Measurements from ENCODE around the gene LONRF2.

Gene LONRF2

DNA sequence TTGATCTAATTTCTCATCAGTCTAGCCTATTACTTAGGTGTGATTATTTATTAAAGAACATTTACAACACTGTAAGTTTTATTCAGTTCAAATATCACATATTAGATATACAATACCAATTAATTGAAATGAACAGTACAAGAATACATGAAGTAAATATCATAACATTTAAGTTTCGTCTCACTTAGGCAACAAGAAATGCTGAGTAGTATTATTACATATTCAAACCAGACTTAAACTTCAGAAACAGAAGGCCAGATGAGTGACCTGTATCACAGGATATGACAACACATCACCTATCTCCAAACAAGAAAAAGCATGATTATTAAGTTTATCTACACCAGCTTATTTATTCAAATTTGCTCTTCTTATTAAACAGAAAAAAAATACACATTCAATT is 48.9 kb downstream of the LONRF2 start:
- Histone ChIP-seq H3K9me3 (ENCODE audit: control insufficient read depth, low read length) (no peaks in the 10 kb centered on the region), H3K36me3 (ENCODE audit: control insufficient read depth, insufficient read depth, low read length, severe bottlenecking) (no peaks in the 10 kb centered on the region), H3K27me3 (replicated peaks; ENCODE audit: control insufficient read depth, insufficient read depth, low read length) (no peaks in the 10 kb centered on the region), H3K9ac (ENCODE audit: low read length) (no peak overlapping the region), H3K4me1 (ENCODE audit: control insufficient read depth, insufficient read depth, low read length) (no peaks in the 10 kb centered on the region), H3K4me3 (ENCODE audit: low read length) (no peak overlapping the region)
- no peak for DNase-seq (ENCODE audit: low read depth)

- DNase-seq (ENCODE audit: low read depth): no peak
- Histone ChIP-seq H3K9me3 (ENCODE audit: control insufficient read depth, low read length) (no peaks in the 10 kb centered on the region), H3K27me3 (replicated peaks; ENCODE audit: control insufficient read depth, insufficient read depth, low read length) (no peaks in the 10 kb centered on the region), H3K4me1 (ENCODE audit: control insufficient read depth, insufficient read depth, low read length) (no peaks in the 10 kb centered on the region), H3K36me3 (ENCODE audit: control insufficient read depth, insufficient read depth, low read length, severe bottlenecking) (no peaks in the 10 kb centered on the region), H3K9ac (ENCODE audit: low read length) (no peak overlapping the region), H3K4me3 (ENCODE audit: low read length) (no peak overlapping the region)
These were observed 49.4 kb downstream of the LONRF2 start for GRCh38 chr2:100272841-100273329.

GRCh38 chr2:100271210-100271609 is 51.1 kb downstream of the LONRF2 start:
- Histone ChIP-seq H3K9ac (ENCODE audit: low read length) (no peak overlapping the region), H3K4me1 (ENCODE audit: control insufficient read depth, insufficient read depth, low read length) (no peaks in the 10 kb centered on the region), H3K36me3 (ENCODE audit: control insufficient read depth, insufficient read depth, low read length, severe bottlenecking) (no peaks in the 10 kb centered on the region), H3K4me3 (ENCODE audit: low read length) (no peak overlapping the region), H3K9me3 (ENCODE audit: control insufficient read depth, low read length) (no peaks in the 10 kb centered on the region), H3K27me3 (replicated peaks; ENCODE audit: control insufficient read depth, insufficient read depth, low read length) (no peaks in the 10 kb centered on the region)
- no peak for DNase-seq (ENCODE audit: low read depth)

DNA sequence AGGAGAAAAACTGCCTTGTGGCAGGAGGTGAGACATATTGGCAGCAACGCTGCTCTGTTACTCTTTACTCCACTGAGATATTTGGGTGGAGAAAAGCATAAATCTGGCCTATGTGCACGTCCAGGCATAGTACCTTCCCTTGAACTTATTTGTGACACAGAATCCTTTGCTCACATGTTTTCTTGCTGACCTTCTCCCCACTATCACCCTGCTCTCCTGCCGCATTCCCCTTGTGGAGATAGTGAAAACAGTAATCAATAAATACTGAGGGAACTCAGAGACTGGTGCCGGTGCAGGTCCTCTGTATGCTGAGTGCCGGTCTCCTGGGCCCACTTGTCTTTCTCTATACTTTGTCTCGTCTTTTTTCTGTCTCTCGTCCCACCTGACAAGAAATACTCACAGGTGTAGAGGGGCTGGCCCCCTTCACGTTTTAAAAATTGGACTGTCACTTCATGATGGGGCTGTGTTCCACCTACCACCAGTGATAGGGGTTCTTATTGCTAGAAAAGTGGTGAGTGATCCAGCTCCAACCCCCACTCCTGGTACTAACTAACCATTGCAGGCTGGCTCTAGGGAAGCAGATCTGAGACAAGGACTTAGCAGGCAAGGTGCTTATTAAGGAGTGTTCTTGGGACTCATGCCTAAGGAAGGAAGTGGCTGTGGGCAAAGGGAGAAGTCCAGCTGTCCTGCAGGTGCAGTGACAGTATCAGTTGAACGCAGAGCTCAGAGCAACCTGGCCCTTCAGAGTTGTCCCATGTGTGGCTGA is 51.7 kb downstream of the LONRF2 start:
- no peaks in the 10 kb centered on the region for H3K27me3 ChIP-seq (replicated peaks; ENCODE audit: control insufficient read depth, insufficient read depth, low read length)
- H3K36me3 ChIP-seq (ENCODE audit: control insufficient read depth, insufficient read depth, low read length, severe bottlenecking): no peaks in the 10 kb centered on the region
- H3K9ac ChIP-seq (ENCODE audit: low read length): no peak overlapping the region
- H3K9me3 ChIP-seq (ENCODE audit: control insufficient read depth, low read length): no peaks in the 10 kb centered on the region
- H3K4me3 ChIP-seq (ENCODE audit: low read length): no peak overlapping the region
- H3K4me1 ChIP-seq (ENCODE audit: control insufficient read depth, insufficient read depth, low read length): no peaks in the 10 kb centered on the region
- no peak for DNase-seq (ENCODE audit: low read depth)

GRCh38 chr2:100269889-100270288 is 52.4 kb downstream of the LONRF2 start:
- no peaks in the 10 kb centered on the region for H3K36me3 ChIP-seq (ENCODE audit: control insufficient read depth, insufficient read depth, low read length, severe bottlenecking)
- H3K9me3 ChIP-seq (ENCODE audit: control insufficient read depth, low read length): no peaks in the 10 kb centered on the region
- H3K4me3 ChIP-seq (ENCODE audit: low read length): no peak overlapping the region
- no peak for DNase-seq (ENCODE audit: low read depth)
- no peaks in the 10 kb centered on the region for H3K27me3 ChIP-seq (replicated peaks; ENCODE audit: control insufficient read depth, insufficient read depth, low read length)
- H3K9ac ChIP-seq (ENCODE audit: low read length): no peak overlapping the region
- no peaks in the 10 kb centered on the region for H3K4me1 ChIP-seq (ENCODE audit: control insufficient read depth, insufficient read depth, low read length)

- Histone ChIP-seq H3K36me3 (ENCODE audit: control insufficient read depth, insufficient read depth, low read length, severe bottlenecking) (no peaks in the 10 kb centered on the region), H3K4me1 (ENCODE audit: control insufficient read depth, insufficient read depth, low read length) (no peaks in the 10 kb centered on the region), H3K9me3 (ENCODE audit: control insufficient read depth, low read length) (no peaks in the 10 kb centered on the region), H3K4me3 (ENCODE audit: low read length) (no peak overlapping the region), H3K27me3 (replicated peaks; ENCODE audit: control insufficient read depth, insufficient read depth, low read length) (peaks cover 6% of the 10 kb centered on the region), H3K9ac (ENCODE audit: low read length) (no peak overlapping the region)
- DNase-seq (ENCODE audit: low read depth): no peak
These were observed 53.3 kb downstream of the LONRF2 start for GRCh38 chr2:100268986-100269385.

DNA sequence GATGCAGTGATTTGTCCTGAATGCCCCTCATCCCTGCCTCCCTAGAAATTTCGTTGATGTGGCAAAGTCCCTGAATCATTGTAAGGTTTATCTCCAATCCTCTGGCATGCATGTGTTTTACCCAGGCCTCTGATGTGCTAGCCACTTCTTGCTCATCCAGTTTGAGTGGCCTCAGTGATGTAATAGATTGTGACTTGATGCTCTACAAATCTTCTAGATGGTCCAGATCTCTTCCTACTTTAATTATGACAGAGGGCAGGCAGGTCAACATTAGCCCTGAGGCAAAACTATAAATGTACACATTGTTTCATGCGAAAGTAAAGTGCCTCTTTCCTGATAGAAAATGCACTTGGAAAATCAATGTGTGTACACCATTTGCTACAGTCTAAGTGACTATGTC is 54.5 kb downstream of the LONRF2 start:
- H3K27me3 ChIP-seq (replicated peaks; ENCODE audit: control insufficient read depth, insufficient read depth, low read length): peaks cover 14% of the 10 kb centered on the region
- H3K4me3 ChIP-seq (ENCODE audit: low read length): no peak overlapping the region
- H3K9me3 ChIP-seq (ENCODE audit: control insufficient read depth, low read length): no peaks in the 10 kb centered on the region
- H3K9ac ChIP-seq (ENCODE audit: low read length): no peak overlapping the region
- no peaks in the 10 kb centered on the region for H3K36me3 ChIP-seq (ENCODE audit: control insufficient read depth, insufficient read depth, low read length, severe bottlenecking)
- DNase-seq (ENCODE audit: low read depth): no peak
- H3K4me1 ChIP-seq (ENCODE audit: control insufficient read depth, insufficient read depth, low read length): no peaks in the 10 kb centered on the region

GRCh38 chr2:100266126-100266525 is 56.2 kb downstream of the LONRF2 start:
- H3K4me3 ChIP-seq (ENCODE audit: low read length): no peak overlapping the region
- no peaks in the 10 kb centered on the region for H3K9me3 ChIP-seq (ENCODE audit: control insufficient read depth, low read length)
- H3K36me3 ChIP-seq (ENCODE audit: control insufficient read depth, insufficient read depth, low read length, severe bottlenecking): no peaks in the 10 kb centered on the region
- peaks cover 14% of the 10 kb centered on the region for H3K27me3 ChIP-seq (replicated peaks; ENCODE audit: control insufficient read depth, insufficient read depth, low read length)
- H3K4me1 ChIP-seq (ENCODE audit: control insufficient read depth, insufficient read depth, low read length): no peaks in the 10 kb centered on the region
- DNase-seq (ENCODE audit: low read depth): no peak
- H3K9ac ChIP-seq (ENCODE audit: low read length): no peak overlapping the region

DNA sequence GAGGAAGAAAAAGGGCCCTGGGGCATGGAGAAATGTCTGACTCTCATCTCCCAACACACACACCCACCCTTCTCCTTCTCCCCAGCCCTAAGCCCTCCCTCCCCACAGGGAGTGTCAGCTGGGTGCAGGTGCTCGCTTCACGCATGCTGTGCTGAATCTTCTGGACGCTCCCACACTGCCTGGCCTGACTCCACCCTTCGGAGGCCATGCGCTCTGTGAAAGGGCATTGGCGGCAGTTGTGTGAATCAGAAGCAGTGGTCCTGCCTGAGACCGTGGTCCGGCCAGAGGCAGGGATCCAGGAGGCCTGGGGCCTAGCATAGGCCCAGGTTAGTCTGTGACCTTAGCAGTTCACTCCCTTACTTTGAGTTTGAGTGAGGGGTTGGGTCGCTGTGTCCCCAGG is 57.1 kb downstream of the LONRF2 start:
- H3K4me3 ChIP-seq (ENCODE audit: low read length): no peak overlapping the region
- no peak overlapping the region for H3K9ac ChIP-seq (ENCODE audit: low read length)
- H3K27me3 ChIP-seq (replicated peaks; ENCODE audit: control insufficient read depth, insufficient read depth, low read length): peaks cover 14% of the 10 kb centered on the region
- no peak for DNase-seq (ENCODE audit: low read depth)
- H3K9me3 ChIP-seq (ENCODE audit: control insufficient read depth, low read length): no peaks in the 10 kb centered on the region
- no peaks in the 10 kb centered on the region for H3K36me3 ChIP-seq (ENCODE audit: control insufficient read depth, insufficient read depth, low read length, severe bottlenecking)
- no peaks in the 10 kb centered on the region for H3K4me1 ChIP-seq (ENCODE audit: control insufficient read depth, insufficient read depth, low read length)

- Histone ChIP-seq H3K36me3 (ENCODE audit: control insufficient read depth, insufficient read depth, low read length, severe bottlenecking) (no peaks in the 10 kb centered on the region), H3K27me3 (replicated peaks; ENCODE audit: control insufficient read depth, insufficient read depth, low read length) (peaks cover 14% of the 10 kb centered on the region), H3K4me3 (ENCODE audit: low read length) (no peak overlapping the region), H3K9me3 (ENCODE audit: control insufficient read depth, low read length) (no peaks in the 10 kb centered on the region), H3K9ac (ENCODE audit: low read length) (no peak overlapping the region), H3K4me1 (ENCODE audit: control insufficient read depth, insufficient read depth, low read length) (no peaks in the 10 kb centered on the region)
- DNase-seq (ENCODE audit: low read depth): no peak
These were observed 57.6 kb downstream of the LONRF2 start for GRCh38 chr2:100264651-100265050.

GRCh38 chr2:100264121-100264520 is 58.2 kb downstream of the LONRF2 start:
- no peak overlapping the region for H3K9ac ChIP-seq (ENCODE audit: low read length)
- H3K4me1 ChIP-seq (ENCODE audit: control insufficient read depth, insufficient read depth, low read length): no peaks in the 10 kb centered on the region
- no peak overlapping the region for H3K4me3 ChIP-seq (ENCODE audit: low read length)
- no peaks in the 10 kb centered on the region for H3K9me3 ChIP-seq (ENCODE audit: control insufficient read depth, low read length)
- no peaks in the 10 kb centered on the region for H3K36me3 ChIP-seq (ENCODE audit: control insufficient read depth, insufficient read depth, low read length, severe bottlenecking)
- H3K27me3 ChIP-seq (replicated peaks; ENCODE audit: control insufficient read depth, insufficient read depth, low read length): peaks cover 14% of the 10 kb centered on the region
- no peak for DNase-seq (ENCODE audit: low read depth)
